Measurements from ENCODE around the gene TUBA4A.
"Not testable (repeated sequence)": the region's sequence is repeated elsewhere in the genome, so short reads cannot be mapped to it uniquely, and the experiment has no call there.

Gene TUBA4A

DNA sequence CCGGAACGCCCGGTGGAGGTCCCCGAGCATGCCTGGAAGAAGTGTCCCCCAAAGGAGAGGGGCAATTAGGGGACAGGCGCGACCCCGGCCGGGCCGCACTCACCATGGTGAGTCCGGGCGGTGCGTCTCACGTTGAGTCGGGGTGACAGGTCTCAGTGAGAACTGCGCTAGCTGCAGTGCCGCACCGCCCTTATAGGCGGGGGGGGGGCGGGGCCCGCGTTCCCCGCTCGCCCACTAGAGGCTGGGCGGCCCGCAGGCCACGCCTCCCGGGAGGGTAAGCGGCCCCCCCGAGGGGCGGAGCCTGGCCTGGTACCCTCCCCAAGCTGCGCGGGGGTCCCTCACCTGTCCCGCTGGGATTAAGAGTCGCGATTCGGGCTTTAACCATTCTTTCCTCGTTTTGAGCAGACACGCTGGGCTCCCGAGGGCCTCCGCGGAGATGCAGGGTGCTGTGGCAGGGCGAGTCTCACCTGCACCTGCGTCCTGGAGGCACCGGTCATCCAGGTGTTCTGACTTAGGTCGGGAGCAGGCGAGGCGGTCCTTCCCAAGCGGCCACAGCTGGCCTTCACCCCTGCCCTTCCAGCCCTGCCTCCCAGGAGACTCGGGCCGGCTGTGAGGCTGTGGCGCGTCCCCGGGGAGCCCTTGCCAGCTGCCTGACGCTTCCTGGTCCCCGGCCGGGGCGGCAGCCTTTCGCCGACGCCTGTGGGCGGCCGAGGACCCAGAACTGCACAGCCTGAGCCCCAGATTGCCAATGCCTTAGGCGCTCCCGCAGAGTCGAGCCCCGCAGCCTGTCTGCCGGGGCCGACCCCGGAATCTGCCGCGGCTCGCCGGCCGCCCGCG, at the start of gene TUBA4A:
TUBA4A (minus strand) TSS at position 166 of the 837 bp plus-strand sequence; CDS start at position 106, 60 bp downstream.
- peak; percentile 45 for DNase-seq

DNA sequence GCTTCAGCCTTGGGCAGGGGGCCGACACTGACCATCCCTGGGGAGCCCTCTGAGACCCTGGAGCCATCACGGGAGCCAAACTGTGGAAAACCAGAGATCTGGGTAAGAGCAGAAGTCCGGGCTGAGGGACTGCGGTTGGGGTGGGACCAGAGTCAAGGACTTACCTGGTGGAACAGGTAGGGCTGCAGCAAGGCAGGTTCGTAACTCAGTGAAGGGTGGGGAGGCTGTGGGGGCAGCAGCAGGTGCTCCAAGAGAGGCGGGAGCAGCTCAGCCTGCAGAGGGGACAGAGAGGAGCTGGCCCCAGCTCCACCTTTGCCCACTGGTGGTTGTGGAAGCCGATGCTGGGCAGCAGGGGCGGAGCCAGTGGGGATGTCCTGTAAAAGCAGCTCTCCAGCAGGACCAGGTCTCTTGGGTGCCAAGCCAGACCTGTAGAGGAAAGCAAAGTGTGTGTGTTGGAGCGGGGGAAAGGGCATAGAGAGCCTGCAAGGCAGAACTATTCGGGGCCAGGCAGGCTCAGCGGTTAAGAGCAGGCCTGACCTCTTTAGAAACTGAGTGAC, 48.8 kb upstream of the TUBA4A start:
- no peak for DNase-seq

DNA sequence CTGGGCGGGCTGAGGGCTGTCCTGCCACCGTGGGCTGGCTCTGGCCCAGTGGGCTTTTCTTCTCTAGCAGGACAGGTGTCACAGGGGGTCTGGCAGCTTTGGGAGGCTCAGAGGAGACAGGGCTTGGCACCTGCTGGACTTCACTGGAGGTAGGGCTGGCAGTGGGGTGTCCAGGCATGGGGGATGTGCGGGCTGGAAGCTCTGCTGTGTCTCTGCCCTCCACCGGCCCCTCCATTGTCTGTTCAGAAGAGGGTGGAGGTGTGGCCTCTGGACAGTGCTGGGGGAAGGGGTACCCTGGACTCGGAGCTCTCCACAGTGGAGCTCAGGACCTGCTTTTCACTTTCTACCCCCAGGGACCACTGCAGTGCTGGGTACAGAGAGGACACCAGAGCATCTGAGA, 46.3 kb upstream of the TUBA4A start:
- DNase-seq = no peak

DNA sequence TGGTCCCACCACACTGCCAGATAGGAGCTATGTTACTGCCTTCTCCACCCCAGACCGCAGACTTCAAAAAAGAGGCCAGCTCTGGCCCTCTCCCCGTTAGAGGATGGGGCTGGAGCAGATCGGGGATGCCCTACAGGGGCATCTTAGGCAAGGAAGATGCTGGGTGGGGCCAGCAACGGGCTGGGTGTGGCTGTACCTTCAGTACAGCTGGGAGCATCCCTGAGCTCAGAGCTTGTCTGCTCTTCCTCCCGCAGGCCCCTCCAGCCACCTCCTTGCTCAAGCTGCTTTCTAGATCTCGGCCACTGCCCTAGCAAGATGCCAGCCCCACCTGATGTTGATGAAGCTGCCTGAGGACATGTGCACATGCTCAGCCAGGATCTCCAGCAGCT, 45.6 kb upstream of the TUBA4A start:
- no peak for DNase-seq

DNA sequence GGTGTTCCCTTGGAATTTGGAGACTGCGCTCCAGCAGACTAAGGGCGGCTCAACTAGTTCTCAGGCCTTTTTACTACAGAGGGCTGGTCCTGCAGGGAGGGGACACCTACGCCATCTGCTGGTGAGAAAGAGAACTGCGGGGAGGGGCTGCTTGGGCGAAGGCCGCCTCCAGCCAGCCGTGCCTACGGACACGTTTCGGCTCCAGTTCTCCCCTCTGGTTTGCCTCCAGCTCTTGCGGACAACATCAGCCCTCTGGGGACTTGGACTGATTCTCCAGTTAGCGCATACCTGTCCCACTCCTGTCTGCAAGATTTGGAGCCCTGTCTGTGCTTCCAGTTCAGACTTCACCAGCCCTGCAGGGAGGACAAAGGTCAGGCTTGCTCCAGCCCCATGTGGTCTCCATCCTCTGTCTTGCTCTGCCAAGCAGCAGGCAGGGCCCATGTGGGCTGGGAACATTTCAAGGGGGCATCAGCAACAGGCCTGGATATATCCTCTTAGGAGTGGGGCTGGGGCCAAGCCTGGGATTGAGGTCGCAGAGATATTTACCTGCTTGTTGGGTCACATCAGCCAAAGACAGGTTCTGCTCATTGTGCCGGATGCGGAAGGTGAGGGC, 45.1 kb upstream of the TUBA4A start:
- DNase-seq = peak; percentile 36

DNA sequence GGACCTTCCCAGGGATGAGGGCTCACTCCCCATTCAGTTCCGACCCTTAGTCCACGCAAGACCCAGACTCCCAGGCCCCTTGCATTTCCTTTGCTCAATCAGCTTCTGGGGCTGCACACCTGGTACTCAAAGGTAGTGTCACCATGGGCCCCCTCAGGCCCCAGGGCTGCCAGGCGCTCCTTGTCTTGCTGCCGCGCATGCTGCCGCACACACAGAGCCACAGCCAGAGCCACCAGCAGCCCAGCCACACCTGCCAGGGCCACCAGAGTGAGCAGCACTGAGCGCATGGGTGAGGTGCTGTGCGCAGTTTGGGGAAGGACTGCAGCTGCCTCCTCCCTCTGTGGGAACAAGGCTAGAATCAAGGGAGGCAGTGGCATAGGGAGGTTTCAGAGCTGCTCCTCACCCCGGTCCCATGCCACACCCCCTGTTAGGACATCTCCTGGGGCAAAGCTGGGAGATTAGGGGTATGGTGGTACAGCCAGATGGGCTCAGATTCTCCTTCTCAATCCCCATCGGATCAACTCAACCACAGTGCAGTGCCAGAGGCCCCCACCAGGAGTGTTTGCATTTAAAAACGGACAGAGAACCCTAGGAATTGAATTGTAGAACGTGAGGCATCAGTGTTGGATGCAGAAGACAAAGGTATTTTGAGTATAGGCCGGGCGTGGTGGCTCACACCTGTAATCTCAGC, 44.2 kb upstream of the TUBA4A start:
- no peak for DNase-seq

DNA sequence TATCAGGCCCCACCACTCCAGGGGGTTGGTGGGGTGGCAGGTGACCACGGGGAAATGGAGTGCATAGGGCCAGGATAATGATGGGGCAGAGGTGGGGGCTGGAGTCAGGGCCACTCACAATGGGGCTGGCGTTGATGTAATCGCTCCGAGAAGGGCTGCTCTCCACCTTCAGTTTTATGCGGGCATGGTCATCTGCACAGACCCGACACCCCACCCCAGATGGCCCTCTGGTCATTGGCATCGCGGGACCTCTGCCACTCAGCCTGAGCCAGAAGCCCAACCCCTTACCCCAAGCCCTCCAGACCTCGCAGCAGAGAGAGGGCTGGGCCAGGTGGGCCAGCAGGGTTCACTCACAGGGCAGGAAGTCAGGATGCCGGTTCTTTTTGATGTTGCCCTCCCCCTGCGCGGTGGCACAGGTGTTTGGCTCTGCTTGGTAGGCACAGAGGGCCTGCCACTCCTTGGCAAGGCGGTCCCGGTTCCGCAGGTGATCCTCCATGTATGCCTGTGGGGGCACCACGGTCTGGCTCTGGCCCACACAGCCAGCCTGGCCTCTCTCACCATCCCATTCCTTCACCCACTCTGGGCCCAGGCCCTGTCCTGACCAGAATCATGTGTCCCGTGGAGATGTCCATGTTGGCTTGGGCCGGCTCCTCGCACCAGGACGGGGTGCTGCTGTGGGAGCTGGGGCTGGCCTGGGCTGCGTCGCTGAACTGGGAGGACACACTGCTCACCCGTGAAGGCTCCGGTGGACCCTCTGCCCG, 43.1 kb upstream of the TUBA4A start:
- no peak for DNase-seq

DNA sequence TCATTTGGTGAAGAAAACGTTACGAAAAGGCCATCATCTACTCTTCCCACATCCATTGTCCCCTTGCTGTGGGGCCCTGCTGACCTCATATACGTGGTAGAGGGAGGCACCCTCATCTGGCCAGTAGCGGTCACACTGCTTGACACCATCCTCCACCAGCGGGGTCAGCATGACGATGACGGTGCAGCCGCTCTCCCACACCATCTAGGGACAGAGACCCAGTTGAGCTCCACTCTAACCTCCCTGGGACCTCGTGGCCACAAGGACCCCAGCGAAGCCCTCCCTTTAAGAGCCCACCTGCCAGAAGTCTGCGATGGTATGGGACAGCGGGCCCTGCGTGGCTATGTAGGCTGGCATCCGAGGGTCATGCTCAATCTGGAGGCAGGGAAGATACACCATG, 42.4 kb upstream of the TUBA4A start:
- DNase-seq = no peak

DNA sequence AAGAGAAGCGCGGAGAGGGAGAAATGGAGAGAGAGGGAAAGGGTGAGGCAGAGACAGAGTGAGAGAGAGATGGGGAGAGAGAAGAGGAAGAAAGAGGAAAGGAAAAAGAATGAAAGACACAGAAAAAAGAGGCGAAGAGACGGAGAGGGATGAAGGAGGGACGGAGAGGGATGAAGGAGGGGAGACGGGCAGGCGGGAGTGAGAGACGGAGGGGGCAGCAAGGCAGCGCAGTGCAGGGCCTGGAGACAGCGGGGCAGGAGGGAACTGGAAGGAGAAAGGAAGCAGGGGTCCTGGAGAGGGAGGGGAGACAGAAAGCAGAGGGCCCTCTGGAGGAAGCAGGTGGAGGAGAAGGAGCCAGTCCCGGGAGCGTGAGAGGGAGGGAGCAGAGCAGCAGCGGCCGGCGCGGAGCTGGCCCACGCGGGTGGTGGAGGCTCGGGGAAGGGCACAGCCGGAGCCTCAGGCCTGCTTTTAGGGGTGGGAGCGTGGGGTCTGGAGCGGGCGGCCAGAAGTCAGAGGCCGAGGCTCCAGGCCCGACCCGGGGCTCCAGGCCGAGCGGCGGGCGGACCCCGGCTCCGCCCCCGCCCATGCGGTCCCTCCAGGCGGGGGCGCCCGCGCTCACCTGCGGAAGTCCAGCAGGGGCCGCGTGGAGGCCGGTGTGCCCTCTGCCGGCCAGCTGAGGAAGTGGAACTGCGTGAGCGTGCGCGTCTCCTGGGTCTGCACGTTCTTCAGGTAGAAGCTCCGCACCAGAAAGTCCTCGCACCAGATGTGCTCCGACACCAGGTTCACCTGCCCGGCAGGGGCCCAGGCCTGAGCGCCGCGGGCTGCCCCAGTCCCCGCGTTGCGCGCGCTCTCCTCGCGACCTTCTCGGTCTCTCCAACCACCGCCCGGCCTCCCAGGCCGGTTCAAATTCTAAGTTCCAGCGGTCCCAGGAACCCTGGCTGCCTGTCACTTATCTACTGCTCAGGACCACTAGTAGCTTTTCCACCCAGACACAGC, 40.9 kb upstream of the TUBA4A start:
- peak; percentile 72 for DNase-seq

DNA sequence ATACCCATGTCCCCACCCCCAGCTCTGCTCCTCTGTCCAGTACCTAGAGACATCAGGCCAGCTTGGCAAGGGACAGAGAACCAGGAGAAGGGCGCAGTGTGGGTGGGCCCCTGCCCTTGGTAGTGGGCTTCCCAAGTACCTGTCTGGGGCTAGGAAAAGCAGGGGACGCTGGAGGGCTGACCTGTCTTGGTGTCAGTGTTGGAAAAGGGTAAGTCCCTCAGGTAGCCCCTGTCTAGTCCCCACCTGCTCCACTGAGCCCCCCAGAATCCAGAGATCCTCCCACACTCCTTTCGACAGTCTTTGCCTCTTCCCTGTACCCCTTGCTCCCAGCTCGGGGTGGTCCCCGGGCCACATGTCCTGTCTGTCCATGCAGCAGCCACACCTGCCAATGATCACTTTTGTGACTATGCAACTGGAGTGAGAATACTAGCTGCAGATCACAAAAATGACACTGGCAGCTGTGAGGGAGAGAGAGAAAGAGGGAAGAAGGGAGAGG, 40.1 kb upstream of the TUBA4A start:
- no peak for DNase-seq

DNA sequence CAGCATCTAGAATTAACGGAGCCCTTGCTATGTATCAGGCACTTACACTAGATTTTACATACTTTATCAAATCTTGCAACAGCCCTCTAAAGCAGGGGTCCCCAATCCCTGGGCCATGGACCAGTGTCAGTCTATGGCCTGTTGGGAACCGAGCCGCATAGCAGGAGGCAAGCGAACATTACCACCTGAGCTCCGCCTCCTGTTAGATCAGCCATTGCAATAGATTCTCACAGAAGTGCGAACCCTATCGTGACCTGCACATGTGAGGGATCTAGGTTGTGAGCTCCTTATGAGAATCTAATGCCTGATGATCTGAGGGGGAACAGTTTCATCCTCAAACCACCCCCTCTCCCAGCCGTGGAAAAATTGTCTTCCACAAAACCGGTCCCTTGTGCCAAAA, 38.9 kb upstream of the TUBA4A start:
- no peak for DNase-seq

DNA sequence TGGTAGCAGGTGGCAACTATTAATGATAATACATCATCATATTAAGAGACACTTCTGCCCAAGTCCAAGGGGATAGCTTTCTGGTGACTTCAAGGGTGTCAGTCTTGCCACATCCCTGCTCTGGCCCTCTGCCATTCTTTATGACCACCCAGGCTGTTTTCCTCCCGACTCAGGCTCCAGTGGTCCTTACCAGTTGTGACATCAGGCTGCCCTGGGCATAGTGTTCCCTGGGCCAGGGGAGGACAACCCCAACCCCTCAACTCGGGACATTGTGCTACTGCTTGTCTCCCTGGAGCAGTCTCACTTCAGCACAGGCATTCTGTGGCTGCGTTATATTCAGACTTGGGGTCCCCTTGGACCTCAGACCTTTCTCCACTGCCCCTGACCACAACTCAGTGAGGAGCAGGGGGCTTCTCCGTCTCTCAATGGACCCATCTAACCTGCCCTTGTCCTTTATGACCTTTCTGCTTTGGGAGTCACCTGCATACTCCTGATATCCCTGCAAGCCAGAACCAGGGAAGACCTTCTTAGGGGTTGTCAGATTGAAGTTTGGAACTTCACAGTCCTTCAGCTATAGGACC, 38.3 kb upstream of the TUBA4A start:
- no peak for DNase-seq

DNA sequence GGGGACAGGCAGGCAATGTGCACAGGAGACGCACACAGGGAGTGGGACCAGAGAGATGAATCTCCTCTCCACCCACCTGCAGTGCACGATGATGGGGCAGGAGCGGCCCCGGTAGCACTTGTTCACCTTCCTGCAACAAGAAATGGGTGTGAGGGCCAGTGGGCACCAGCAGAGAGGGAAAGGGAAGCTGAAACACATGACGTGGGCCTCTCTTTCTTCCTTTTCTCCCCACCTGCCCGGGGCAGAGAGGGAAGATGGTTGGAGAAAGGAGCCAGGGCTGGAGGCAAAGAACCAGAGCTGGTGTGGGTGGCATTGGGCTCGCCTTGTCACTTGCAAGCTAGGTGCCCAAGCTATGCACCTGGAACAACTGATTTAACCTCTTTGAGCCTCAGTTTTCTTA, 37.7 kb upstream of the TUBA4A start:
- DNase-seq = no peak

DNA sequence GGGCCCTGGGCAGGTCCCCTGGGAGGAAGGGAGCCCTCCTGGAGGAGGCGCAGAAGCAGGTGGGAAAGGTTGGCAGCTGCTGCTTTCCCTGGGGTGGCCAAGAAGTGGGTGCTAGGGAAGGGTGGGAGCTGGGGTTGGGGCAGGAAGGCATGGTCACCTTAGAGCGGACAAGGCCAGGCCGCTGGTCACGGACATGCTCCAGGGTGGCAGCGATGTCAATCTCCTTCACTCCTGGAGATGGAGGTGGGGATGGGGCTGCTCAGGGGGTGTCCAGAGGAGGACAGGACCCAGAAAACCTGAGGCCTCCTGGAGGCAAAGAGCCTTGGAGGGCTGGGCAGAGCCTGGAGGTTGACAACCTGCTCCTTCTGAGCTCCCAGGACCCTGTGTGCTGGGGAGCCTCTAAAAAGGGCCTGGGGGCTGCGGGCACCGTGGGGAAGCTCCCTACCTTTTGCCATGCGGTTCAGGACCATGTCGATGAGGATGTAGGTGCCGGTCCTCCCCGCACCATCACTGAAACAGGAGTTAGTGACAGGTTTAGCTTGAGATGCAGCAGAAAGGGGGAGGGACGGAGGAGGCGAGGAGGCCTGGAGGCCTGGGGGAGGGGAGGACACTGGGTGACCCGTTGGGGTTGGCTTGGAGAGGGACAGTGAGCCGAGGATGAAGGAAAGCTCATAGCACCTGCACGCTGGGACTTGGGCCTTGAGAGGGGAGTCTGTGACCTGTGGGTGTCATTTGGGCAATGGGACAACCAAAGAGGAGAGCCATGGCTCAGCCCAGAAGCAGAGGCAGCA, 36.9 kb upstream of the TUBA4A start:
- DNase-seq = no peak

DNA sequence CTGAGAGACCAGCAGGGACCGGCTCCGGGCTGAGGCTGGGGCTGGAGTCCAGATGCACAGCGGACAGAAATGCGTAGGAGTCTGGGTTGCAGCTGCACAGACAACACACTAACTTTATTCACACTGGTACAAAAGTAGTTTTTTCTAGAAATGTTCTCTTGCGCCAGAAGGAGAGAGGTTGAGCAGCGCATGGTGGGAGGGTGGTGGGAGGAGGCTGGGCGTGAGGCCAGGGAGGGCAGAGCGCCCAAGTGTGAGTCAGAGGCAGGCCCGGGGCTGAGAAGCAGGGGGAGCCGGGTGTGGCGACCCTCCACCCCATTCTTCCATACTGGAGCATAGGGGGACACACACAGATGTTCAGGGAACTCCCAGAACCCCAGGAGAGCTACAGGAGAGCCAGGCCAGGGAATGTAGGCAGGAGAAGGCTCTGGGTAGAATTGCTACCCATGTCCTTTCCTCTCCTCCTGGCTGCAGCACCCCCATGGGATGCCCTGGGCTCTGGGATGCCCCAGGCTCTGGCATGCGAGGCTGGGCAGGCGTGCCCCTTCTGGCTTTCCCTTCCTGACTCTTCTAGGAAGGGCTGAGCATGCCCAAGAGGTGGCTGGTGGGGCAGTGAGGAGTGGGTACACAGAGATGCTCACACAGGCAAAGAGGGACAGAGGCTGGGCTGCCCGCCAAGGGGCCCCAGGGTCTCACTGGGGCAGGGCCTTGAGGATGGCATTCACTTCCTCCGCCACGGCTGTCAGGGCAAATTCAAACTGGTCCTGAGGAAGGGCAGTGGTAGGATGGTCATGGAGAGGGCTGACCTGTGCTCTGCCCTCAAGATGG, 36.0 kb upstream of the TUBA4A start:
- DNase-seq = no peak

DNA sequence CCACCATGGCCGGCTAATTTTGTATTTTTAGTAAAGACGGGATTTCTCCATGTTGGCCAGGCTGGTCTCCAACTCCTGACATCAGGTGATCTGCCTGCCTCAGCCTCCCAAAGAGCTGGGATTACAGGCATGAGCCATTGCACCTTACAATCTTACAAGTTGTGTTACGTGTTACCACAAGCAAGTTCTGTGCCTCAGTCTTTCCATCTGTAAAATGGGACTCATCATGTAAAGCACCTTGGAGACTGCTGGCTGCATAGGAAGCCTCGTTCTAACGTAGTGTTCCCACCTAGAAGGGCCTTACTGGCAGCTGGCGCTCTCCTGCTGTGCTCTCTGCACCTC, 35.4 kb upstream of the TUBA4A start:
- DNase-seq = no peak

DNA sequence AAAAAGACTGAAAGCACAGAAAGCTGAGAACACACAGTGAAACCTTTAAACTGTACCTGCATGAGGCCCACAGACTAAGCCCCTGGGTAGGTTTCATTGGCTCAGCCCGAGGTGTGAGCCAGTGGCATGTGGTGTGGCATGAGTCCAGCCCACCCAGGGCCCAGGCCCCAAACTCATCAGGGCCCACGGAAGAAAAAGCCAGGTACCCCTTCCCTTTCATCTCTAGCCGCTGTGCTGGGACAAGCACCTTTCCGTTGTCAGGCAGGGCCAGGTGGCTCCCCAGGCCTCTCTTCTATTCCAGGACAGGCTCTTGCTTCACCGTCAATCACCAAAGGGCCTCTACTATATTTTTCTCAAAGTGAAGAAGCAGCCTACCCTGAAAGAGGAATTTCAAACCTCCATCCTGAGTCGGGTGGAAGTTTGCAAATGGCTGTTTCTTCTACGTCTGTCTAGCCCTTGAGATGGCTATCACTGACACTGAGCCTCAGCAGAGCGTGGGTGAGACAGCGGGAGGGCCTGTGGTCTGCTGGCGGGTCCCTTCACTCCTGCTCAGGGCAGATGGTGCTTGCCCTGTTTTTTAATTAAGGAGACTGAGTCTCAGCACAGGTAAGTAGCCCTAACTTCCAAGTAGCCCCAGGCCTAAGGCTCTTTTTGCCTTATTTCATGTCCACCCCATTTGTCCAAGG, 34.0 kb upstream of the TUBA4A start:
- DNase-seq = no peak

DNA sequence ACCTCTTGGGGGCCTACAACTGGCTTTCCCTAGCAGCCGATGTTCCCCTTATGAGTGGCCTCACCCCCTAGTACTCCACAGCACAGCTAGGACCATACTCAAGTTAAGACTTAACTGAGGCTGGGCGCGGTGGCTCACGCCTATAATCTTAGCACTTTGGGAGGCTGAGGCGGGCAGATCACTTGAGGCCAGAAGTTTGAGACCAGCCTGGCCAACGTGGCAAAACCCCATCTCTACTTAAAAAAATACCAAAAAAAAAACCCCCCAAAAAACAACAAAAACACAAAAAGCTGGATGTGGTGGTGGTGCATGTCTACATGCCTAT, 33.4 kb upstream of the TUBA4A start:
- not testable (repeated sequence) for DNase-seq

Measured in NCI-H748 treated with DMSO at 0.1 percent for 48 hours (cell line).